Ishikawa (cell line): Measurements from ENCODE around the gene RTKN2.

Experiments used
- CEBPB ChIP-seq: IDR thresholded peaks from 2 replicates; pipeline ENCODE4 v1.6.1; 2012
- CREB1 ChIP-seq: IDR thresholded peaks from 2 replicates; pipeline ENCODE4 v1.6.1; 2012; ENCODE audit warnings: low read depth
- EGR1 ChIP-seq: IDR thresholded peaks from 2 replicates; pipeline ENCODE4 v1.6.1; 2012
- EP300 ChIP-seq: IDR thresholded peaks from 2 replicates; pipeline ENCODE4 v1.6.1; 2012; ENCODE audit warnings: borderline replicate concordance
- FOXM1 ChIP-seq: IDR thresholded peaks from 2 replicates; pipeline ENCODE4 v1.6.1; 2012; ENCODE audit warnings: low read depth, borderline replicate concordance
- MAX ChIP-seq: IDR thresholded peaks from 2 replicates; pipeline ENCODE4 v1.6.1; 2012
- NFIC ChIP-seq: IDR thresholded peaks from 2 replicates; pipeline ENCODE4 v1.6.1; 2012
- RAD21 ChIP-seq: IDR thresholded peaks from 2 replicates; pipeline ENCODE4 v1.6.1; 2012; ENCODE audit warnings: low read depth
- REST ChIP-seq: IDR thresholded peaks from 2 replicates; pipeline ENCODE4 v1.6.1; 2012; ENCODE audit warnings: low read depth, mild to moderate bottlenecking
- TAF1 ChIP-seq: IDR thresholded peaks from 2 replicates; pipeline ENCODE4 v1.6.1; 2012; ENCODE audit warnings: low read depth, mild to moderate bottlenecking
- TCF12 ChIP-seq: IDR thresholded peaks from 2 replicates; pipeline ENCODE4 v1.6.1; 2012; ENCODE audit warnings: low read depth
- TEAD4 ChIP-seq: IDR thresholded peaks from 2 replicates; pipeline ENCODE4 v1.6.1; 2012
- USF1 ChIP-seq: IDR thresholded peaks from 2 replicates; pipeline ENCODE4 v1.6.1; 2012
- YY1 ChIP-seq: IDR thresholded peaks from 2 replicates; pipeline ENCODE4 v1.6.1; 2012; ENCODE audit warnings: low read depth
- ZBTB7A ChIP-seq: IDR thresholded peaks from 2 replicates; pipeline ENCODE4 v1.6.1; 2012; ENCODE audit warnings: low read depth

RTKN2 gene

GRCh38 chr10:62258926-62259325, 9.7 kb downstream of the RTKN2 start:
- TF ChIP-seq MAX (no peak), YY1 (no peak), USF1 (no peak), EGR1 (no peak), ZBTB7A (no peak), FOXM1 (no peak), TEAD4 (no peak), EP300 (no peak), CREB1 (no peak), TCF12 (no peak), TAF1 (no peak)

- TF ChIP-seq FOXM1 = no peak
- no peak for TF ChIP-seq CREB1
- TF ChIP-seq MAX = no peak
- TF ChIP-seq TCF12 = no peak
- TF ChIP-seq TAF1 = no peak
- TF ChIP-seq NFIC = no peak
- TF ChIP-seq CEBPB = no peak
- no peak for TF ChIP-seq YY1
- no peak for TF ChIP-seq USF1
- no peak for TF ChIP-seq EP300
- no peak for TF ChIP-seq ZBTB7A
- TF ChIP-seq RAD21 = no peak
- no peak for TF ChIP-seq REST
These were observed 14.9 kb downstream of the RTKN2 start for GRCh38 chr10:62253704-62254103.

- TF ChIP-seq FOXM1 (no peak), EGR1 (no peak), ZBTB7A (no peak), YY1 (no peak), REST (no peak), RAD21 (no peak), CEBPB (no peak), CREB1 (no peak), TCF12 (no peak)
These were observed 16.6 kb downstream of the RTKN2 start for GRCh38 chr10:62252051-62252450.

GRCh38 chr10:62250594-62251198, 17.9 kb downstream of the RTKN2 start:
- TF ChIP-seq USF1 (no peak), EGR1 (no peak), YY1 (no peak), CEBPB (no peak), RAD21 (no peak), FOXM1 (no peak), NFIC (no peak), MAX (no peak), TAF1 (no peak), TCF12 (no peak), CREB1 (no peak), ZBTB7A (no peak), EP300 (no peak), REST (no peak), TEAD4 (no peak)
